MM.1S (cell line): ENCODE data around the gene ZNF626.

Experiments
- DNase-seq: peaks from one replicate; pipeline ENCODE4 v3.0.0-alpha.2; 2015
- H2AFZ ChIP-seq: fragments of 300-600 bp; sonication (generic); 2 replicates; pipeline ENCODE4 v1.6.0; 2016; ENCODE audit warnings: antibody characterized with exemption, low read length
- H3F3A ChIP-seq: fragments of 300-600 bp; sonication (generic); 2 replicates; pipeline ENCODE4 v1.6.1; 2016; ENCODE audit warnings: mild to moderate bottlenecking, antibody characterized with exemption, low read length, moderate library complexity, mixed read lengths; ENCODE audit not compliant: insufficient read depth
- H3K27ac ChIP-seq: fragments of 300-600 bp; sonication (generic); 2 replicates; pipeline ENCODE4 v1.5.1; 2016; ENCODE audit warnings: mild to moderate bottlenecking, low read length
- H3K27me3 ChIP-seq: fragments of 300-600 bp; sonication (generic); replicated peaks from 2 replicates; pipeline ENCODE4 v1.6.0; 2016; ENCODE audit warnings: low read length; ENCODE audit not compliant: insufficient read depth
- H3K36me3 ChIP-seq: fragments of 300-600 bp; sonication (generic); replicated peaks from 2 replicates; pipeline ENCODE4 v1.6.1; 2016; ENCODE audit warnings: mild to moderate bottlenecking, low read length, mixed read lengths; ENCODE audit not compliant: insufficient read depth
- H3K4me1 ChIP-seq: fragments of 300-600 bp; sonication (generic); 2 replicates; pipeline ENCODE4 v1.6.1; 2016; ENCODE audit warnings: low read length, mixed read lengths
- H3K4me2 ChIP-seq: fragments of 300-600 bp; sonication (generic); 2 replicates; pipeline ENCODE4 v1.6.0; 2016; ENCODE audit warnings: low read depth, low read length
- H3K4me3 ChIP-seq: fragments of 300-600 bp; sonication (generic); 2 replicates; pipeline ENCODE4 v1.5.1; 2016; ENCODE audit warnings: low read length, mixed read lengths
- H3K79me2 ChIP-seq: fragments of 300-600 bp; sonication (generic); 2 replicates; pipeline ENCODE4 v1.6.1; 2016; ENCODE audit warnings: mixed run types, low read length, mixed read lengths
- H3K9ac ChIP-seq: fragments of 300-600 bp; sonication (generic); 2 replicates; pipeline ENCODE4 v1.6.1; 2016; ENCODE audit warnings: low read length, mixed read lengths
- H3K9me2 ChIP-seq: fragments of 300-600 bp; sonication (generic); replicated peaks from 2 replicates; pipeline ENCODE4 v1.6.1; 2016; ENCODE audit warnings: mild to moderate bottlenecking, low read length, mixed read lengths; ENCODE audit not compliant: insufficient read depth
- H3K9me3 ChIP-seq: fragments of 300-600 bp; sonication (generic); replicated peaks from 2 replicates; pipeline ENCODE4 v1.6.1; 2016; ENCODE audit warnings: mild to moderate bottlenecking, low read length, mixed read lengths; ENCODE audit not compliant: insufficient read depth
- H4K20me1 ChIP-seq: fragments of 300-600 bp; sonication (generic); 2 replicates; pipeline ENCODE4 v1.6.1; 2016; ENCODE audit warnings: mild to moderate bottlenecking, low read length, moderate library complexity, mixed read lengths; ENCODE audit not compliant: insufficient read depth
- EZH2 ChIP-seq: fragments of 300-600 bp; sonication (generic); optimal IDR thresholded peaks from 2 replicates; pipeline ENCODE3; 2017; ENCODE audit warnings: low read depth, mild to moderate bottlenecking, antibody characterized with exemption, low read length, mixed read lengths
- EZH2phosphoT487 ChIP-seq: fragments of 300-600 bp; sonication (generic); IDR thresholded peaks from 2 replicates; pipeline ENCODE4 v1.6.1; 2018; ENCODE audit warnings: antibody characterized with exemption, low read length
- TF ChIP-seq, protein P1 (sequence below): fragments of 300-600 bp; sonication (generic); IDR thresholded peaks from 2 replicates; pipeline ENCODE4 v1.5.1; 2016; ENCODE audit warnings: antibody characterized with exemption, low read length, mixed read lengths

Gene ZNF626

DNA sequence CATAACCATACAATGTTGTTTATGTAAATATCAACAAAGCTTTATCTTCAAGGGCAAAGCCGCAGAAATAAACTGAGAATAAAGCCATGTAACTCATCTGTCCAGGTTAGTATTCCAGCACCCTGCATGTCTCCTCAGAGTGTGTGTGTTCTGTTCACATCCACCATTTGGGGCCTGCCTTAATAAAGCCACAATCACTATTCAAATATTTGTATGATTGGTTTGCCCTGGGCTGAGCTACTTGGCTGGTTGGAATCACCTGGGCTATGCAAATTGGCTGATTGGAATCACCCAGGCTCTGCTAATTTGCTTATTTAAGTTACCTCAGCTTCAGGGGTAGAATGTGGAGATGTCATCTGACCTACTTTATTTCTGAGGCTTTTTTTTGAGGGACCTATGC lies 53.4 kb downstream of the ZNF626 start:
- H4K20me1 ChIP-seq: no peaks in the 10 kb centered on the region
- H3K4me1 ChIP-seq: no peaks in the 10 kb centered on the region
- H3K79me2 ChIP-seq: no peaks in the 10 kb centered on the region
- H3K4me2 ChIP-seq: no peak overlapping the region
- no peaks in the 10 kb centered on the region for H3K9me2 ChIP-seq
- no peak overlapping the region for H3K27ac ChIP-seq
- H3K4me3 ChIP-seq: no peak overlapping the region
- no peaks in the 10 kb centered on the region for H3K36me3 ChIP-seq
- no peaks in the 10 kb centered on the region for H3F3A ChIP-seq
- H3K9ac ChIP-seq: no peak overlapping the region
- TF ChIP-seq EZH2phosphoT487: no peak
- no peak for TF ChIP-seq EZH2
- TF ChIP-seq, protein P1, sequence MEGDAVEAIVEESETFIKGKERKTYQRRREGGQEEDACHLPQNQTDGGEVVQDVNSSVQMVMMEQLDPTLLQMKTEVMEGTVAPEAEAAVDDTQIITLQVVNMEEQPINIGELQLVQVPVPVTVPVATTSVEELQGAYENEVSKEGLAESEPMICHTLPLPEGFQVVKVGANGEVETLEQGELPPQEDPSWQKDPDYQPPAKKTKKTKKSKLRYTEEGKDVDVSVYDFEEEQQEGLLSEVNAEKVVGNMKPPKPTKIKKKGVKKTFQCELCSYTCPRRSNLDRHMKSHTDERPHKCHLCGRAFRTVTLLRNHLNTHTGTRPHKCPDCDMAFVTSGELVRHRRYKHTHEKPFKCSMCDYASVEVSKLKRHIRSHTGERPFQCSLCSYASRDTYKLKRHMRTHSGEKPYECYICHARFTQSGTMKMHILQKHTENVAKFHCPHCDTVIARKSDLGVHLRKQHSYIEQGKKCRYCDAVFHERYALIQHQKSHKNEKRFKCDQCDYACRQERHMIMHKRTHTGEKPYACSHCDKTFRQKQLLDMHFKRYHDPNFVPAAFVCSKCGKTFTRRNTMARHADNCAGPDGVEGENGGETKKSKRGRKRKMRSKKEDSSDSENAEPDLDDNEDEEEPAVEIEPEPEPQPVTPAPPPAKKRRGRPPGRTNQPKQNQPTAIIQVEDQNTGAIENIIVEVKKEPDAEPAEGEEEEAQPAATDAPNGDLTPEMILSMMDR: no peak
- no peaks in the 10 kb centered on the region for H3K27me3 ChIP-seq
- H3K9me3 ChIP-seq: no peaks in the 10 kb centered on the region
- DNase-seq: no peak
- H2AFZ ChIP-seq: no peak overlapping the region
